Inferior parietal cortex (tissue), 1 donor: ENCODE measurements around the gene SLC46A1.

Source experiments
- DNase-seq: peaks from one replicate; pipeline ENCODE4 v3.0.0-alpha.2; 2016; ENCODE audit errors: extremely low spot score

The SLC46A1 gene

GRCh38 chr17:28381141-28381825, 24.7 kb downstream of the SLC46A1 start:
- no peak for DNase-seq

GRCh38 chr17:28379814-28380801, 25.9 kb downstream of the SLC46A1 start:
- DNase-seq = no peak

- DNase-seq = no peak
Measured at GRCh38 chr17:28372945-28373274, 33.1 kb downstream of the SLC46A1 start.

GRCh38 chr17:28372203-28372944, 33.6 kb downstream of the SLC46A1 start:
- no peak for DNase-seq

- peak; percentile 70 for DNase-seq
Measured at GRCh38 chr17:28371245-28372202, 34.5 kb downstream of the SLC46A1 start, which contains the start of gene SARM1. SARM1 (plus strand) TSS chr17:28371694; CDS start chr17:28372033, 339 bp downstream.

- DNase-seq = no peak
Measured at GRCh38 chr17:28370744-28371103, 35.3 kb downstream of the SLC46A1 start.

GRCh38 chr17:28370035-28370743, 35.8 kb downstream of the SLC46A1 start, which contains the start of gene VTN:
VTN (minus strand) TSS chr17:28370307; CDS start chr17:28370203, 104 bp downstream.
- no peak for DNase-seq

- no peak for DNase-seq
Measured at GRCh38 chr17:28369684-28370034, 36.4 kb downstream of the SLC46A1 start.

- DNase-seq = no peak
Measured at GRCh38 chr17:28368915-28369683, 36.9 kb downstream of the SLC46A1 start.

GRCh38 chr17:28368306-28368831, 37.6 kb downstream of the SLC46A1 start:
- no peak for DNase-seq

GRCh38 chr17:28367641-28368305, 38.2 kb downstream of the SLC46A1 start:
- no peak for DNase-seq

GRCh38 chr17:28366605-28367004, 39.4 kb downstream of the SLC46A1 start:
- no peak for DNase-seq

- DNase-seq = no peak
Measured at GRCh38 chr17:28365487-28365886, 40.5 kb downstream of the SLC46A1 start.

GRCh38 chr17:28364665-28365363, 41.2 kb downstream of the SLC46A1 start, which contains the start of gene SEBOX:
SEBOX (minus strand) TSS chr17:28365199; CDS start chr17:28365151, 48 bp downstream.
- no peak for DNase-seq

GRCh38 chr17:28363776-28364650, 42.0 kb downstream of the SLC46A1 start:
- no peak for DNase-seq

GRCh38 chr17:28363186-28363585, 42.8 kb downstream of the SLC46A1 start:
- no peak for DNase-seq

GRCh38 chr17:28357901-28358197, 48.2 kb downstream of the SLC46A1 start:
- no peak for DNase-seq
